Keratinocyte (primary cell): Measurements from ENCODE around the gene AKAP13. TPM values are rescaled to one million over a fixed set of nuclear protein-coding genes. Genes with fewer than 3 reads are reported as not detected.

Experiments
- DNase-seq: peaks from one replicate; pipeline ENCODE4 v3.0.0-alpha.2; 2011; ENCODE audit warnings: low read depth, missing footprints, low spot score
- FAIRE-seq: peaks from 2 replicates; lab custom pipeline; 2011; peaks lifted over from hg19 to GRCh38; lab: Jason Lieb, UNC
- H2AFZ ChIP-seq: 2 replicates; pipeline ENCODE4 v1.6.0; 2012; ENCODE audit warnings: low read length, control low read depth, inconsistent platforms; ENCODE audit not compliant: control insufficient read depth
- H3K27ac ChIP-seq: 2 replicates; pipeline ENCODE4 v1.5.1; 2011; ENCODE audit warnings: low read length; ENCODE audit not compliant: control insufficient read depth, insufficient read depth
- H3K27me3 ChIP-seq: 3 replicates; pipeline ENCODE4 v1.6.0; 2011; ENCODE audit warnings: low read length; ENCODE audit not compliant: control insufficient read depth, insufficient read depth; ENCODE audit errors: extremely low read depth
- H3K36me3 ChIP-seq, 2 experiments: 2 replicates in 1 of 2; 3 replicates in 1 of 2; pipeline ENCODE4 v1.5.1; 2011; ENCODE audit warnings: low read length in 2 of 2, mild to moderate bottlenecking in 1 of 2; ENCODE audit not compliant: control insufficient read depth in 2 of 2, insufficient read depth in 2 of 2; ENCODE audit errors: extremely low read depth in 1 of 2
- H3K4me1 ChIP-seq: 3 replicates; pipeline ENCODE4 v1.5.1; 2011; ENCODE audit warnings: low read length; ENCODE audit not compliant: control insufficient read depth, insufficient read depth; ENCODE audit errors: extremely low read depth
- H3K4me2 ChIP-seq: 3 replicates; pipeline ENCODE4 v1.6.0; 2011; ENCODE audit warnings: low read depth, low read length; ENCODE audit not compliant: control insufficient read depth, insufficient read depth; ENCODE audit errors: extremely low read depth
- H3K4me3 ChIP-seq, 3 experiments: fragments of 200-600 bp in 1 of 3; sonication (generic) in 1 of 3; 2 replicates in 2 of 3; 3 replicates in 1 of 3; pipeline ENCODE4 v1.5.1; 2011 to 2016; ENCODE audit warnings: low read length in 3 of 3, mild to moderate bottlenecking in 3 of 3, control low read depth in 2 of 3, inconsistent platforms in 1 of 3, low read depth in 1 of 3, mixed read lengths in 1 of 3, mixed run types in 1 of 3, moderate library complexity in 1 of 3; ENCODE audit not compliant: control insufficient read depth in 2 of 3, insufficient read depth in 2 of 3; ENCODE audit errors: extremely low read depth in 1 of 3
- H3K79me2 ChIP-seq: 2 replicates; pipeline ENCODE4 v1.6.0; 2012; ENCODE audit warnings: low read length; ENCODE audit not compliant: control insufficient read depth, insufficient read depth
- H3K9ac ChIP-seq: 3 replicates; pipeline ENCODE4 v1.6.0; 2011; ENCODE audit warnings: low read length; ENCODE audit not compliant: control insufficient read depth, insufficient read depth; ENCODE audit errors: extremely low read depth
- H3K9me1 ChIP-seq: 3 replicates; pipeline ENCODE4 v1.6.0; 2011; ENCODE audit warnings: low read length; ENCODE audit not compliant: control insufficient read depth, insufficient read depth; ENCODE audit errors: extremely low read depth
- H3K9me3 ChIP-seq: 2 replicates; pipeline ENCODE4 v1.5.1; 2012; ENCODE audit warnings: low read depth, low read length; ENCODE audit not compliant: control insufficient read depth
- H4K20me1 ChIP-seq: 3 replicates; pipeline ENCODE4 v1.6.0; 2011; ENCODE audit warnings: low read length; ENCODE audit not compliant: control insufficient read depth, insufficient read depth; ENCODE audit errors: extremely low read depth
- EZH2 ChIP-seq: IDR thresholded peaks from one replicate; pipeline ENCODE4 v1.6.1; 2012; ENCODE audit warnings: inconsistent platforms, mild to moderate bottlenecking, low read length, moderate library complexity
- dilution Hi-C: fragments of 300-500 bp; cut with MboI; formaldehyde crosslinking; loops from one replicate; pipeline ENCODE4 v1.7.0; 2020; ENCODE audit warnings: low sequenced_read_pairs; ENCODE audit not compliant: extremely low pct_ligation_motif_present
- polyA plus RNA-seq, 5 experiments: library from polyadenylated mRNA; depleted of rRNA in 3 of 5; stranded (reverse) in 3 of 5; stranded (forward) in 1 of 5; unstranded in 1 of 5; fragments of >200 nt; gene quantifications; 1 replicate in 1 of 5; 2 replicates in 3 of 5; 3 replicates in 1 of 5; pipeline versions ENCODE4 v1.2.1 to v1.2.3, GENCODE V29; 2011 to 2012; ENCODE audit warnings: missing spikeins in 2 of 5, low read depth in 1 of 5, low replicate concordance in 1 of 5
- TF ChIP-seq, protein P1 (sequence below), 3 experiments: IDR thresholded peaks in 1 of 3; conservative IDR thresholded peaks in 1 of 3; optimal IDR thresholded peaks in 1 of 3; 2 replicates in 2 of 3; 3 replicates in 1 of 3; pipeline versions ENCODE3 to v1.5.1; 2011; ENCODE audit warnings: low read length in 3 of 3, mild to moderate bottlenecking in 3 of 3, moderate library complexity in 2 of 3, control low read depth in 1 of 3, inconsistent platforms in 1 of 3; ENCODE audit not compliant: insufficient read depth in 2 of 3; ENCODE audit errors: extremely low read depth in 1 of 3

The AKAP13 gene
- polyA plus RNA-seq, 1 donor (not counting 4 experiments of a cell fraction or from before 2014, with no cell fraction given) = 16.7 TPM

DNA sequence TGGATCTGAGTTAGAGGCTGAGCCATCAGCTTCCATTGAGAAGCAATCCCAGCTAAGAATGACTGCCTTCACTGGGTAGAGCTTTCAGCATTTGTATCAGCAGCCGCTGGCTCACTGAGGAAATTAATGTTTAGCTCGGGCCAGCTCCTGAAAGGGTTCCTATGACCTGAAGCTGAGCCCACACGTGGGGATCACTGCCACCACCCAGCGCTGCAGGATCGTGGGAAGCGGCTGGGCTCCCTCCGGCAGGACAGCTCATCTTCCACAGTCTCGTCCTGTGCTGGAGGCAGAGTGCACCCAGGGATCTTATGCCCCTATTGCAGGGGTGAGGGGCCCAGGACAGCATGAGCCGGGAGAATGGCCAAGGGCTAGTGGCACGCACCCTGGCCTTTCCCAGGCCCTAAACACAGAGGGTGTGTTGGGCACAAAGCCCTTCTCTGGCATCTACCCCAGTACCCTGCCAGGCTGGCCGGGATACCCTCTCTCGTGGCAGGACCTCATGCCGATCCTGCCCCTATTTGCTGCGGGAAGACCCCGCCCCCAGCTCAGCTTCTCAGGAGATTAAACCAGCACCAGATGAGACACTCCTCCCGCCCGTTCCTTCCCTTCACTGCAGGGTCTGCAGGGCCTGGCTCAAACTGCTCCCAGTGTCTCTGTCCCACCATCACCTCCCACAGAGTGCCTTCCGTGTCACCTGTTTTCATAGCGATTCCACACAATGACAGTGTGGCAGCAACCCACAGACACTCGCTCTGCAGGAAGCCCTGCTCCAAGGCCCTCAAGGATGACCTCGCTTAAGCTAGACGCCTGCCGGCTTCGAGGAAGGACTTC is 385.8 kb downstream of the AKAP13 start:
- Histone ChIP-seq H4K20me1 (no peaks in the 10 kb centered on the region), H3K9me1 (no peaks in the 10 kb centered on the region), H3K27ac (no peak overlapping the region), H3K4me1 (peaks cover 22% of the 10 kb centered on the region), H3K9ac (no peak overlapping the region), H2AFZ (no peak overlapping the region), H3K79me2 (peaks cover 22% of the 10 kb centered on the region), H3K36me3 (no peaks in the 10 kb centered on the region), H3K9me3 (no peaks in the 10 kb centered on the region), H3K27me3 (no peaks in the 10 kb centered on the region), H3K4me2 (no peak overlapping the region), H3K4me3 (no peak overlapping the region)
- no peak for DNase-seq
- dilution Hi-C loops = no loop called here
- TF ChIP-seq, protein P1, sequence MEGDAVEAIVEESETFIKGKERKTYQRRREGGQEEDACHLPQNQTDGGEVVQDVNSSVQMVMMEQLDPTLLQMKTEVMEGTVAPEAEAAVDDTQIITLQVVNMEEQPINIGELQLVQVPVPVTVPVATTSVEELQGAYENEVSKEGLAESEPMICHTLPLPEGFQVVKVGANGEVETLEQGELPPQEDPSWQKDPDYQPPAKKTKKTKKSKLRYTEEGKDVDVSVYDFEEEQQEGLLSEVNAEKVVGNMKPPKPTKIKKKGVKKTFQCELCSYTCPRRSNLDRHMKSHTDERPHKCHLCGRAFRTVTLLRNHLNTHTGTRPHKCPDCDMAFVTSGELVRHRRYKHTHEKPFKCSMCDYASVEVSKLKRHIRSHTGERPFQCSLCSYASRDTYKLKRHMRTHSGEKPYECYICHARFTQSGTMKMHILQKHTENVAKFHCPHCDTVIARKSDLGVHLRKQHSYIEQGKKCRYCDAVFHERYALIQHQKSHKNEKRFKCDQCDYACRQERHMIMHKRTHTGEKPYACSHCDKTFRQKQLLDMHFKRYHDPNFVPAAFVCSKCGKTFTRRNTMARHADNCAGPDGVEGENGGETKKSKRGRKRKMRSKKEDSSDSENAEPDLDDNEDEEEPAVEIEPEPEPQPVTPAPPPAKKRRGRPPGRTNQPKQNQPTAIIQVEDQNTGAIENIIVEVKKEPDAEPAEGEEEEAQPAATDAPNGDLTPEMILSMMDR (optimal IDR thresholded peaks at IDR 0.05 in 1 of 3, IDR thresholded peaks at IDR 0.05 in 1 of 3, conservative IDR thresholded peaks at IDR 0.05 in 1 of 3; ENCODE audit: extremely low read depth in 1 of 3, insufficient read depth in 2 of 3, low read length in 3 of 3) = no peak
- no peak for TF ChIP-seq EZH2
- no peak for FAIRE-seq

DNA sequence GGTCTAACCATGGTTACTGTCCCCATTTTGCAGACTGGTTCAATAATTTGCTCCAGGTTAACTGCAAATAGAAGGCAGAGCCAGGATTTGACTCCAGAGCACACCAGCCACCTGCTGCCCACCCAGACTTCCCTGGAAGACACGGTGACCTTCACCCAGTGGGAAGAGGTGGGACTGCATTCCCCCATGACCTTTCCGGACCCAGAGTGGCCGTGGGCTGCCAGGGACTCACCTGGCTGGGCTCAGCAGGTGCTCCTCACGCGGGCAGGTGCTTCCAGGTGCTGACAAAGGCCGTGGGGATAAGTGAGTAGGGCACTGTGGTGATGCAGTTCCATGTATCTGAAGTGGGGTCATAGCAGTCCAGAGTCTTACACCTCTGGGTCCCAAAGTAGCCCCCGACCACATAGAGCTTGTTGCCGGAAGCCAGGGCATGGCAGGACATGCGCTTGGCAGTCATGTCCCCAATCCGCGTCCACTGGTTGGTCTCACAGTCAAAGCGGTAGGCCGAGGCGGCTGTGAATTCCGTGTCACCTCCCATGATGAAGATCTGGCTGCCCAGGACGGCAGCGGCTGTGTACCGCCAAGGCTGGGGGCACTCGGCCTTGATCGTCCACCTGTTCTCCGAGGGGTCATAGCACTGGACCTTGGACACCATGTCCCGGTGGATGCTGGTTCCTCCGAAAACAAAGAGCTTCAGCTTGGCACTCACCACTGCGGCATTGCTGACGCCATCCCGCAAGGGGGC is 387.6 kb downstream of the AKAP13 start:
- H3K27me3 ChIP-seq = no peaks in the 10 kb centered on the region
- no peak for TF ChIP-seq EZH2
- TF ChIP-seq, protein P1 (optimal IDR thresholded peaks at IDR 0.05 in 1 of 3, IDR thresholded peaks at IDR 0.05 in 1 of 3, conservative IDR thresholded peaks at IDR 0.05 in 1 of 3; ENCODE audit: extremely low read depth in 1 of 3, insufficient read depth in 2 of 3, low read length in 3 of 3) = no peak
- no peak overlapping the region for H3K9ac ChIP-seq
- dilution Hi-C loops = no loop called here
- no peak overlapping the region for H3K4me3 ChIP-seq
- H2AFZ ChIP-seq = no peak overlapping the region
- DNase-seq = no peak
- peaks cover 37% of the 10 kb centered on the region for H3K79me2 ChIP-seq
- peaks cover 34% of the 10 kb centered on the region for H3K4me1 ChIP-seq
- no peaks in the 10 kb centered on the region for H3K9me3 ChIP-seq
- no peak for FAIRE-seq
- H4K20me1 ChIP-seq = no peaks in the 10 kb centered on the region
- no peak overlapping the region for H3K27ac ChIP-seq
- H3K4me2 ChIP-seq = no peak overlapping the region
- H3K9me1 ChIP-seq = peaks cover 4% of the 10 kb centered on the region
- no peaks in the 10 kb centered on the region for H3K36me3 ChIP-seq
